GM23338 (cell line): ENCODE results near the gene CHST2.

ENCODE experiments used
- CREB1 ChIP-seq: fragments of 250-450 bp; sonication (Bioruptor Pico); IDR thresholded peaks from 2 replicates; pipeline ENCODE4 v1.5.0; 2020; ENCODE audit warnings: low read depth, mild to moderate bottlenecking, moderate library complexity
- EZH2 ChIP-seq: fragments of 200-600 bp; sonication (generic); IDR thresholded peaks from one replicate; pipeline ENCODE4 v1.8.0; 2017; ENCODE audit warnings: antibody characterized with exemption, mild to moderate bottlenecking, low read depth; ENCODE audit not compliant: unreplicated experiment
- EZH2phosphoT487 ChIP-seq: fragments of 200-600 bp; sonication (generic); IDR thresholded peaks from one replicate; pipeline ENCODE4 v1.8.1; 2018; ENCODE audit warnings: antibody characterized with exemption; ENCODE audit not compliant: unreplicated experiment
- POLR2AphosphoS5 ChIP-seq: IDR thresholded peaks from 2 replicates; pipeline ENCODE4 v1.6.1; 2016; ENCODE audit warnings: antibody characterized with exemption, low read depth
- ZNF331 ChIP-seq: fragments of 250-450 bp; sonication (Bioruptor Pico); IDR thresholded peaks from 2 replicates; pipeline ENCODE4 v1.5.0; 2020; ENCODE audit warnings: low read depth, mild to moderate bottlenecking, moderate library complexity
- TF ChIP-seq, protein P1 (sequence below), 2 experiments: fragments of 200-600 bp in 1 of 2; sonication (generic) in 1 of 2; conservative IDR thresholded peaks; 2 replicates each; pipeline versions ENCODE4 v1.5.1 to v1.6.1; 2016 to 2017; ENCODE audit warnings: antibody characterized with exemption in 2 of 2, low read depth in 2 of 2, mild to moderate bottlenecking in 2 of 2, moderate library complexity in 1 of 2
- TF ChIP-seq, protein P2 (sequence below): IDR thresholded peaks from one replicate; pipeline ENCODE4 v1.6.1; 2018; ENCODE audit warnings: antibody characterized with exemption; ENCODE audit not compliant: unreplicated experiment

DNA sequence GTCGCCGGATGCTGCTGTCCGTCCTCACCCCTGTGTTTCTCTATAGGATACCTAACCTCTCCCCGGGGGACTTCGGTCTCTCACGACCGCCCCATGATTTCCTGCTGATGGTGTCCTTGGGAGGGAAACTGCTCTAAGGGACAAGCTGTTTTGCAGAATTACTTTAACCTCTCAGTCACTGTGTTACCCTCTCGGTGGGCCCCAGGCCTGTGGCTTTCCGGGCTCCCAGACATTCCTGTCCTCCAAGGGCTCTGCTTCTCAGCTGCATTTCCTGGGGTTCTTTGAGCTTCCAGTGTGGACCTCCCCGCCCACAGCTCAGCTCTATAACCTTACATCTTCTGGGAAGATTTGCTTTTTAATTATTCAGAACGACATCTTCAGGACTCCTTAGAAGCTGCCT, 40.9 kb downstream of the CHST2 start:
- TF ChIP-seq, protein P1, sequence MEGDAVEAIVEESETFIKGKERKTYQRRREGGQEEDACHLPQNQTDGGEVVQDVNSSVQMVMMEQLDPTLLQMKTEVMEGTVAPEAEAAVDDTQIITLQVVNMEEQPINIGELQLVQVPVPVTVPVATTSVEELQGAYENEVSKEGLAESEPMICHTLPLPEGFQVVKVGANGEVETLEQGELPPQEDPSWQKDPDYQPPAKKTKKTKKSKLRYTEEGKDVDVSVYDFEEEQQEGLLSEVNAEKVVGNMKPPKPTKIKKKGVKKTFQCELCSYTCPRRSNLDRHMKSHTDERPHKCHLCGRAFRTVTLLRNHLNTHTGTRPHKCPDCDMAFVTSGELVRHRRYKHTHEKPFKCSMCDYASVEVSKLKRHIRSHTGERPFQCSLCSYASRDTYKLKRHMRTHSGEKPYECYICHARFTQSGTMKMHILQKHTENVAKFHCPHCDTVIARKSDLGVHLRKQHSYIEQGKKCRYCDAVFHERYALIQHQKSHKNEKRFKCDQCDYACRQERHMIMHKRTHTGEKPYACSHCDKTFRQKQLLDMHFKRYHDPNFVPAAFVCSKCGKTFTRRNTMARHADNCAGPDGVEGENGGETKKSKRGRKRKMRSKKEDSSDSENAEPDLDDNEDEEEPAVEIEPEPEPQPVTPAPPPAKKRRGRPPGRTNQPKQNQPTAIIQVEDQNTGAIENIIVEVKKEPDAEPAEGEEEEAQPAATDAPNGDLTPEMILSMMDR (conservative IDR thresholded peaks at IDR 0.05; ENCODE audit: low read depth in 2 of 2), result no peak
- TF ChIP-seq EZH2phosphoT487 (no peak), ZNF331 (CRISPR knock-in tag) (no peak), POLR2AphosphoS5 (no peak), CREB1 (CRISPR knock-in tag) (no peak), EZH2 (no peak)
- TF ChIP-seq, protein P2, sequence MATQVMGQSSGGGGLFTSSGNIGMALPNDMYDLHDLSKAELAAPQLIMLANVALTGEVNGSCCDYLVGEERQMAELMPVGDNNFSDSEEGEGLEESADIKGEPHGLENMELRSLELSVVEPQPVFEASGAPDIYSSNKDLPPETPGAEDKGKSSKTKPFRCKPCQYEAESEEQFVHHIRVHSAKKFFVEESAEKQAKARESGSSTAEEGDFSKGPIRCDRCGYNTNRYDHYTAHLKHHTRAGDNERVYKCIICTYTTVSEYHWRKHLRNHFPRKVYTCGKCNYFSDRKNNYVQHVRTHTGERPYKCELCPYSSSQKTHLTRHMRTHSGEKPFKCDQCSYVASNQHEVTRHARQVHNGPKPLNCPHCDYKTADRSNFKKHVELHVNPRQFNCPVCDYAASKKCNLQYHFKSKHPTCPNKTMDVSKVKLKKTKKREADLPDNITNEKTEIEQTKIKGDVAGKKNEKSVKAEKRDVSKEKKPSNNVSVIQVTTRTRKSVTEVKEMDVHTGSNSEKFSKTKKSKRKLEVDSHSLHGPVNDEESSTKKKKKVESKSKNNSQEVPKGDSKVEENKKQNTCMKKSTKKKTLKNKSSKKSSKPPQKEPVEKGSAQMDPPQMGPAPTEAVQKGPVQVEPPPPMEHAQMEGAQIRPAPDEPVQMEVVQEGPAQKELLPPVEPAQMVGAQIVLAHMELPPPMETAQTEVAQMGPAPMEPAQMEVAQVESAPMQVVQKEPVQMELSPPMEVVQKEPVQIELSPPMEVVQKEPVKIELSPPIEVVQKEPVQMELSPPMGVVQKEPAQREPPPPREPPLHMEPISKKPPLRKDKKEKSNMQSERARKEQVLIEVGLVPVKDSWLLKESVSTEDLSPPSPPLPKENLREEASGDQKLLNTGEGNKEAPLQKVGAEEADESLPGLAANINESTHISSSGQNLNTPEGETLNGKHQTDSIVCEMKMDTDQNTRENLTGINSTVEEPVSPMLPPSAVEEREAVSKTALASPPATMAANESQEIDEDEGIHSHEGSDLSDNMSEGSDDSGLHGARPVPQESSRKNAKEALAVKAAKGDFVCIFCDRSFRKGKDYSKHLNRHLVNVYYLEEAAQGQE, result no peak
